ENCODE measurements around the gene NGLY1. TPM values are rescaled to one million over a fixed set of nuclear protein-coding genes. Genes with fewer than 3 reads are reported as not detected.

The NGLY1 gene
- total and polyA plus RNA-seq, 2 of the 4 experiments (the other 2 are of a cell fraction), result 10.0 to 14.9 TPM

GRCh38 chr3:25812644-25813043, 29.4 kb upstream of the NGLY1 start:
- BruUV-seq (replicated peaks), result no TSS peak
- ATAC-seq (ENCODE audit: low read depth), result no peak
- Histone ChIP-seq H2AFZ (replicated peaks; ENCODE audit: low read length, poor library complexity) (no peak overlapping the region), H3K23ac (ENCODE audit: low read depth, low read length) (no peak overlapping the region), H2BK20ac (ENCODE audit: low read depth, low read length) (no peak overlapping the region), H4K8ac (ENCODE audit: low read depth in 2 of 2, low read length in 2 of 2) (no peak overlapping the region), H3K36me3 (ENCODE audit: control insufficient read depth, insufficient read depth, low read length) (no peaks in the 10 kb centered on the region), H2AK5ac (ENCODE audit: low read depth, low read length) (no peak overlapping the region), H4K5ac (ENCODE audit: low read depth, low read length) (no peak overlapping the region), H3K56ac (ENCODE audit: extremely low read depth, insufficient read depth, low read length) (no peak overlapping the region), H3K4me3 (ENCODE audit: insufficient read depth, low read depth, low read length) (no peak overlapping the region), H4K91ac (ENCODE audit: insufficient read depth, low read depth, low read length) (no peak overlapping the region), H2BK15ac (ENCODE audit: low read depth, low read length) (no peak overlapping the region), H3K9ac (ENCODE audit: low read depth, low read length) (no peak overlapping the region), H3K9me3 (ENCODE audit: control insufficient read depth, insufficient read depth, low read length) (0 out of 2 replicates have a peak, but pooled peaks cover 2% of the 10 kb centered on the region), H2BK120ac (ENCODE audit: low read depth, low read length) (no peak overlapping the region), H2AK9ac (replicated peaks; ENCODE audit: low read depth, low read length, poor library complexity) (no peak overlapping the region), H2BK5ac (ENCODE audit: low read depth, low read length, poor library complexity, severe bottlenecking) (no peak overlapping the region), H3K14ac (replicated peaks; ENCODE audit: low read depth, low read length) (no peak overlapping the region), H3K18ac (ENCODE audit: low read depth, low read length) (no peak overlapping the region), H3K4me2 (ENCODE audit: low read depth, low read length) (no peak overlapping the region), H3K9me1 (ENCODE audit: insufficient read depth, low read length) (no peaks in the 10 kb centered on the region), H3K79me1 (ENCODE audit: low read depth in 1 of 2, low read length in 2 of 2) (no peaks in the 10 kb centered on the region), H4K20me1 (ENCODE audit: insufficient read depth, low read length) (no peaks in the 10 kb centered on the region), H3K27me3 (ENCODE audit: control insufficient read depth, insufficient read depth, low read length) (peaks cover 6% of the 10 kb centered on the region), H3K4ac (ENCODE audit: low read depth, low read length) (no peak overlapping the region), H3K27ac (ENCODE audit: insufficient read depth, low read length) (no peak overlapping the region), H3K4me1 (ENCODE audit: control insufficient read depth, insufficient read depth, low read length) (no peaks in the 10 kb centered on the region)
- intact Hi-C loops (cut with micrococcal nuclease), result no loop called here
- no CpG with 5 or more reads among the region's 4 CpGs for WGBS, 2 experiments (ENCODE audit: extremely low coverage in 2 of 2, insufficient read length in 1 of 2)
- POLR2A ChIA-PET (ENCODE audit: unreplicated experiment), result no interaction called here
- in situ Hi-C loops (cut with MboI; ENCODE audit: low sequenced_read_pairs), result no loop called here
- CTCF ChIA-PET, result no interaction called here
- no peak for TF ChIP-seq ELK1 (IDR thresholded peaks at IDR 0.05; ENCODE audit: borderline replicate concordance, low read depth, low read length)
- no peak for TF ChIP-seq CHD1 (IDR thresholded peaks at IDR 0.05; ENCODE audit: low read depth, low read length)
- no peak for TF ChIP-seq MAFK (IDR thresholded peaks at IDR 0.05; ENCODE audit: low read depth, low read length)
- TF ChIP-seq POLR2A (IDR thresholded peaks at IDR 0.05; ENCODE audit: low read depth, low read length), result no peak
- no peak for TF ChIP-seq RFX5 (IDR thresholded peaks at IDR 0.05; ENCODE audit: low read depth, low read length)
- no peak for TF ChIP-seq USF2 (IDR thresholded peaks at IDR 0.05; ENCODE audit: low read depth, low read length)
- no peak for TF ChIP-seq CTCF (conservative IDR thresholded peaks at IDR 0.05; ENCODE audit: low read depth, low read length)
- no peak for TF ChIP-seq SMC3 (IDR thresholded peaks at IDR 0.05; ENCODE audit: low read depth, low read length)
- no peak for TF ChIP-seq CEBPB (IDR thresholded peaks at IDR 0.05; ENCODE audit: low read depth, low read length)
- TF ChIP-seq RAD21 (IDR thresholded peaks at IDR 0.05; ENCODE audit: low read length), result no peak
- no peak for TF ChIP-seq RCOR1 (IDR thresholded peaks at IDR 0.05; ENCODE audit: insufficient replicate concordance, low read length)
- dilution Hi-C loops (cut with HindIII; ENCODE audit: low sequenced_read_pairs, unreplicated experiment), result no loop called here
- no peak for DNase-seq
